Measurements from ENCODE around the gene UNC79.
A peak's percentile ranks its signal among the peaks of the same experiment; 100 is the strongest.

UNC79 gene

GRCh38 chr14:93709249-93709648, 278.5 kb downstream of the UNC79 start:
- H4K8ac ChIP-seq (ENCODE audit: low read depth, low read length): no peak overlapping the region
- H3K18ac ChIP-seq (ENCODE audit: low read length): no peak overlapping the region
- H3K23ac ChIP-seq (ENCODE audit: low read depth, low read length, poor library complexity): no peak overlapping the region
- no peak overlapping the region for H3K4me2 ChIP-seq (ENCODE audit: insufficient read depth, low read length, poor library complexity, severe bottlenecking)
- no peaks in the 10 kb centered on the region for H3K9me3 ChIP-seq (replicated peaks in 1 of 2; ENCODE audit: control insufficient read depth in 2 of 2, insufficient read depth in 1 of 2, low read depth in 1 of 2, low read length in 2 of 2)
- H3K4ac ChIP-seq (ENCODE audit: low read length): no peak overlapping the region
- no peak overlapping the region for H4K91ac ChIP-seq (ENCODE audit: low read depth, low read length, poor library complexity)
- H3K79me1 ChIP-seq (ENCODE audit: low read depth, low read length): no peaks in the 10 kb centered on the region
- WGBS, 2 donors (ENCODE audit: extremely low coverage in 2 of 2, insufficient read length in 2 of 2, insufficient replicate concordance in 1 of 2): no CpG with 5 or more reads among the region's 4 CpGs
- H3K4me3 ChIP-seq (ENCODE audit: low read length in 2 of 2): no peak overlapping the region
- H2BK5ac ChIP-seq (ENCODE audit: low read length): no peak overlapping the region
- H3K9ac ChIP-seq (ENCODE audit: low read depth, low read length, poor library complexity): no peak overlapping the region
- no peak overlapping the region for H2BK15ac ChIP-seq (ENCODE audit: low read length)
- H3K14ac ChIP-seq (ENCODE audit: low read length): no peak overlapping the region
- no peak overlapping the region for H2AFZ ChIP-seq (ENCODE audit: low read length)
- H2BK12ac ChIP-seq (ENCODE audit: low read length): no peak overlapping the region
- no peak overlapping the region for H2AK5ac ChIP-seq (ENCODE audit: low read depth, low read length)
- H3K36me3 ChIP-seq (replicated peaks in 1 of 2; ENCODE audit: control insufficient read depth in 2 of 2, insufficient read depth in 2 of 2, low read length in 2 of 2): no peaks in the 10 kb centered on the region
- H3K27me3 ChIP-seq (ENCODE audit: control insufficient read depth in 3 of 3, insufficient read depth in 3 of 3, low read depth in 1 of 3, low read length in 3 of 3): peaks cover 0 to 10% (median 0%) of the 10 kb centered on the region in 3 experiments
- H3K27ac ChIP-seq (replicated peaks; ENCODE audit: low read length): no peak overlapping the region
- DNase-seq (ENCODE audit: low spot score): no peak
- peaks cover 0 to 17% of the 10 kb centered on the region in 2 donors for H3K4me1 ChIP-seq (ENCODE audit: control insufficient read depth in 2 of 2, insufficient read depth in 1 of 2, low read depth in 1 of 2, low read length in 2 of 2)
- no peak overlapping the region for H2BK120ac ChIP-seq (ENCODE audit: low read depth, low read length)

GRCh38 chr14:93712079-93712837, 281.5 kb downstream of the UNC79 start:
- no peak overlapping the region for H3K4me2 ChIP-seq (ENCODE audit: insufficient read depth, low read length, poor library complexity, severe bottlenecking)
- no peak overlapping the region for H2BK15ac ChIP-seq (ENCODE audit: low read length)
- H3K9me3 ChIP-seq (replicated peaks in 1 of 2; ENCODE audit: control insufficient read depth in 2 of 2, insufficient read depth in 1 of 2, low read depth in 1 of 2, low read length in 2 of 2): no peaks in the 10 kb centered on the region
- H2BK5ac ChIP-seq (ENCODE audit: low read length): no peak overlapping the region
- no peak overlapping the region for H2BK120ac ChIP-seq (ENCODE audit: low read depth, low read length)
- no peak overlapping the region for H3K14ac ChIP-seq (ENCODE audit: low read length)
- no peak overlapping the region for H3K4me3 ChIP-seq (ENCODE audit: low read length in 2 of 2)
- H3K4ac ChIP-seq (ENCODE audit: low read length): no peak overlapping the region
- WGBS, 2 donors (ENCODE audit: extremely low coverage in 2 of 2, insufficient read length in 2 of 2, insufficient replicate concordance in 1 of 2): no CpG with 5 or more reads among the region's 9 CpGs
- no peaks in the 10 kb centered on the region for H3K79me1 ChIP-seq (ENCODE audit: low read depth, low read length)
- no peak overlapping the region for H2BK12ac ChIP-seq (ENCODE audit: low read length)
- H3K27ac ChIP-seq (replicated peaks; ENCODE audit: low read length): no peak overlapping the region
- no peaks in the 10 kb centered on the region for H3K36me3 ChIP-seq (replicated peaks in 1 of 2; ENCODE audit: control insufficient read depth in 2 of 2, insufficient read depth in 2 of 2, low read length in 2 of 2)
- no peak overlapping the region for H2AFZ ChIP-seq (ENCODE audit: low read length)
- no peak overlapping the region for H4K8ac ChIP-seq (ENCODE audit: low read depth, low read length)
- DNase-seq (ENCODE audit: low spot score): no peak
- H2AK5ac ChIP-seq (ENCODE audit: low read depth, low read length): peak overlapping the region; percentile 78
- no peak overlapping the region for H3K9ac ChIP-seq (ENCODE audit: low read depth, low read length, poor library complexity)
- H3K23ac ChIP-seq (ENCODE audit: low read depth, low read length, poor library complexity): no peak overlapping the region
- H3K4me1 ChIP-seq (ENCODE audit: control insufficient read depth in 2 of 2, insufficient read depth in 1 of 2, low read depth in 1 of 2, low read length in 2 of 2): peaks cover 0 to 16% of the 10 kb centered on the region in 2 donors
- H3K27me3 ChIP-seq (ENCODE audit: control insufficient read depth in 3 of 3, insufficient read depth in 3 of 3, low read depth in 1 of 3, low read length in 3 of 3): peaks cover 0 to 6% (median 0%) of the 10 kb centered on the region in 3 experiments
- H4K91ac ChIP-seq (ENCODE audit: low read depth, low read length, poor library complexity): no peak overlapping the region
- peak overlapping the region; percentile 38 for H3K18ac ChIP-seq (ENCODE audit: low read length)

GRCh38 chr14:93712838-93713724, 282.3 kb downstream of the UNC79 start:
- Histone ChIP-seq H3K4me1 (ENCODE audit: control insufficient read depth in 2 of 2, insufficient read depth in 1 of 2, low read depth in 1 of 2, low read length in 2 of 2) (peaks cover 0 to 16% of the 10 kb centered on the region in 2 donors), H3K27ac (replicated peaks; ENCODE audit: low read length) (no peak overlapping the region), H3K4me3 (ENCODE audit: low read length in 2 of 2) (no peak overlapping the region), H4K91ac (ENCODE audit: low read depth, low read length, poor library complexity) (no peak overlapping the region), H4K8ac (ENCODE audit: low read depth, low read length) (no peak overlapping the region), H2AK5ac (ENCODE audit: low read depth, low read length) (peak overlapping the region; percentile 16), H3K14ac (ENCODE audit: low read length) (no peak overlapping the region), H2BK15ac (ENCODE audit: low read length) (no peak overlapping the region), H3K18ac (ENCODE audit: low read length) (no peak overlapping the region), H2AFZ (ENCODE audit: low read length) (no peak overlapping the region), H3K4ac (ENCODE audit: low read length) (no peak overlapping the region), H3K4me2 (ENCODE audit: insufficient read depth, low read length, poor library complexity, severe bottlenecking) (no peak overlapping the region), H3K23ac (ENCODE audit: low read depth, low read length, poor library complexity) (no peak overlapping the region), H3K9me3 (replicated peaks in 1 of 2; ENCODE audit: control insufficient read depth in 2 of 2, insufficient read depth in 1 of 2, low read depth in 1 of 2, low read length in 2 of 2) (no peaks in the 10 kb centered on the region), H3K79me1 (ENCODE audit: low read depth, low read length) (no peaks in the 10 kb centered on the region), H2BK12ac (ENCODE audit: low read length) (no peak overlapping the region), H2BK5ac (ENCODE audit: low read length) (no peak overlapping the region), H3K27me3 (ENCODE audit: control insufficient read depth in 3 of 3, insufficient read depth in 3 of 3, low read depth in 1 of 3, low read length in 3 of 3) (no peaks in the 10 kb centered on the region), H3K36me3 (replicated peaks in 1 of 2; ENCODE audit: control insufficient read depth in 2 of 2, insufficient read depth in 2 of 2, low read length in 2 of 2) (no peaks in the 10 kb centered on the region), H2BK120ac (ENCODE audit: low read depth, low read length) (no peak overlapping the region), H3K9ac (ENCODE audit: low read depth, low read length, poor library complexity) (no peak overlapping the region)
- no CpG with 5 or more reads among the region's 18 CpGs for WGBS, 2 donors (ENCODE audit: extremely low coverage in 2 of 2, insufficient read length in 2 of 2, insufficient replicate concordance in 1 of 2)
- no peak for DNase-seq (ENCODE audit: low spot score)

Data from neuronal stem cell (in vitro differentiated cells).